Measurements from ENCODE around the gene SMAD5.

The SMAD5 gene

DNA sequence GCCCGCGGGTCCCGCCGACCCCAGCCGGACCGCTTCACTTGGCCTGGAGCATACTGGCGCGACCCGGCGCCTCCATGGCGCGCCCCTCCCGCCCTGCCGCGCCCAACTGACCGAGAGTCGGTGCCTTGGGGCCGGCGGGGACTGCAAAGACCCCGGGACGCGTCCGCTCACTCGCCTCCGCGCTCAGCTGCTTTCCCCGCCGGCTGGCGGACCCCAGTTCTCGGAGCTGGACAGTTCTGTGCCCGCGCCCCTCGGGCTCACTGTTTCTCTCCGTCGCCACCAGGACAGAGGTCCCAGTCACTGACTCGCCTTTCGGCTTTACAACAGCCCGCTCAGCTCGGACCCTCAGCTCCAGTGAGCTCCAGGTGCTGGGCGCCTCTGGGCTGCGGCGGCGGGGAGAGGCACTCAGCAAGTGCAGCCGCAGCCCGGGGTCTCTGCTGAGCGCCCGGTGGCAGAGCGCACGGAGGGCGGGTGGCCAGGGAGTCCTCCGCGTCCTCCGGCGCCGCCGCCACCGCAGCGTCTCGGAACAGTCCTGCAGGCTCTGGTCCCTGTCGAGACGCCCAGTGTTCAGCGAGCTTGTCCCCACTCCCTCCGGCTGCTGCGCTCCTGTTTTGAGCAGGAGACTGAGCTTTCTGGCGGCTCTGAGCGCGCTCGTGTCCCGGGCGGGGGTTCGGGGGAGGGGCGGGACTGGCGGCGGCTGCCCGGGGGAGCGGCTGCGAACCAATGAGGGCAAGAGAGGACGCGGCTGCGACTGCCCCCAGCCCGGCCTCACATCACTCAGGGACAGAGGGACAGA lies 60.1 kb downstream of the SMAD5 start, which contains the start of gene SMIM32:
TSS of gene SMIM32 (minus strand) at position 637 of the 796 bp plus-strand sequence. CDS start 638 bp downstream, outside the sequence.
- DNase-seq (ENCODE audit: low read depth, low spot score): no peak
- H3K4me3 ChIP-seq (ENCODE audit: low read length): no peak within 1 kb of the TSS

DNA sequence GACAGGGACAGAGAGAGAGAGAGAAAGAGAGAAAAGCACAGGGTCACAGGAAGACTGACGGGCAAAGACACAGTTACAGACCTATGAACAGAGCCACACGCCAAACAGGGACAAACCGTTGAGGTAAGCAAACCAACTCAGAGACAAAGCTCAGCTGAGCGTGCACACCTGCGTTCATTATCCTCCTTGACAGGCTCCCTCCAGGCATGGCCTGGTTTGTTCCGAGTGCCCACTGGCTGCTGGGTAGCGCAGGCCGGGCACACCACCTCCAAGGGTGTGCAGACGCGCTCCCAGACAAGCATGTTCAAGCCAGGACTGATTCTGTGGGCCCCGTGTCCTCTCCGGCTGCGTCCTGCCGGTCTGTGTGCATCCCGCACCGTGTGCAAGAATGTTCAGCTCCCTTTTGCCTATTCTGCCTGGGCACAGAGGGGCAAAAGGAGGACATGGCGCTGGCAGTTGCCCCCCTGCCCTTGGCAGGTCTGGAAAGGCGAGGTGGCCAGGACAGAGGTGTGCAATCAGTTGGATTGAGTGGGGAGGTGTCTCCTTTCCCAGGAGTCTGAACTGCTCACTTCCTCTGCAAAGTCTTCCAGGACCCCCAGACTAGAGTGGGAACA lies 60.8 kb downstream of the SMAD5 start:
- DNase-seq (ENCODE audit: low read depth, low spot score): no peak
- no peak overlapping the region for H3K4me3 ChIP-seq (ENCODE audit: low read length)

DNA sequence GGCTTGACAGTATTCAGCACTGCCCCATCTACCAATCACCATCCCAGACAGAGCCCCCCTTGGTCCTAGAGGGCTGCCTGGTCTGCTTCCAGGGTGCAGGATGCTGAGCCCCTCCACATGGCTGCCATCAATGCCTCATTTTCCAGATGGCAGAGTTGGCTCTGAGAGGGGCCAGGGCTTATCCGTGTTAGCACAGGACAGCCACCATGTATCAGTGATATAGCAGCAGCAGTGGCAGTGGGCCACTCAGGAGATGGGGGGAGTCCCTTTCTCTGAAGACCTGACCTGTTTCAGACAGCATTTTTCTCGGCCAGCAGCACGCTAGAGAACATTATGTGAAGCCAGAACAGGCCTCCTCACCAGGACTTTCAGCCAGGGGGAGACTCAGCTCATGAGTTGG lies 61.9 kb downstream of the SMAD5 start:
- no peak for DNase-seq (ENCODE audit: low read depth, low spot score)
- no peak overlapping the region for H3K4me3 ChIP-seq (ENCODE audit: low read length)

DNA sequence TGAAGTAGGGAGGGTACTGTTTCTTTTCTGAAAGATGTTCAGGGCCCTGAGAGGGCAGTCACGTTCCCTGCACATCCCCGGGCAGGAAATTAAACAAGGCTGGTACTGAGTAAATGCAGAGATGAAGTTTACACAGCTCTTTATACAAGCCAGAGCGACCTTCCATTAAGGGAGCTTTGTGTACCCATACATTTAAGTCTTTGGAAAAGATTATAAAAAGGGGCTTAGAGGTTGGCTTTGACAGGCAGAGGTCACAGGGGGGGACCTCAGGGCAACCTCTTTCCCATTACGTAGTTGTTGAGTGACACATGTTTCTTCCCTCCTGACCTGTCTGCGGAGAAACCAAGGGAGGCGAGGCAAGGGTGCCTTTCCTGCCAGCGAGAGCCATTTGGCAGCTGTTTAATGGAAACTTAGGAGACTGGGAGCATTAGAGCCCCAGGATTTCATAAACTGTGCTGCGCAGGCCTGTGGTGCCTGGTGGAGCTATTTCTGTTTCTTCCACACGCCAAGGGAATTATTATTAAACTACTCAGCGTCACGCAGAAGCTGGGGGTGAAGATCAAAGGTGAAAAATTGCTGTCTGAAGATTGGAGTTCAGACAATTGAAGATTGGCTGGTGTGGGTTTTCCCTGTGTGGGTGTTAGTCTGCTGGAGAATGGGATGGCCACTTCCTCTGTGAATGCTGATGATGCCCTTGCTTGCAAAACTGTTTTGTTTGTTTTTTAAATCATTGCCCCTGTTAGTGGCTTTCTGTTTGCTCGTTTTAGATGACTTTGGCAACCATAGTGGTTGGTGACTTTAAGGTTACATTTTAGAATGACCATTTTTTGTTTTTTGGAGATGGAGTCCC lies 63.6 kb downstream of the SMAD5 start:
- H3K4me3 ChIP-seq (ENCODE audit: low read length): no peak overlapping the region
- DNase-seq (ENCODE audit: low read depth, low spot score): no peak

DNA sequence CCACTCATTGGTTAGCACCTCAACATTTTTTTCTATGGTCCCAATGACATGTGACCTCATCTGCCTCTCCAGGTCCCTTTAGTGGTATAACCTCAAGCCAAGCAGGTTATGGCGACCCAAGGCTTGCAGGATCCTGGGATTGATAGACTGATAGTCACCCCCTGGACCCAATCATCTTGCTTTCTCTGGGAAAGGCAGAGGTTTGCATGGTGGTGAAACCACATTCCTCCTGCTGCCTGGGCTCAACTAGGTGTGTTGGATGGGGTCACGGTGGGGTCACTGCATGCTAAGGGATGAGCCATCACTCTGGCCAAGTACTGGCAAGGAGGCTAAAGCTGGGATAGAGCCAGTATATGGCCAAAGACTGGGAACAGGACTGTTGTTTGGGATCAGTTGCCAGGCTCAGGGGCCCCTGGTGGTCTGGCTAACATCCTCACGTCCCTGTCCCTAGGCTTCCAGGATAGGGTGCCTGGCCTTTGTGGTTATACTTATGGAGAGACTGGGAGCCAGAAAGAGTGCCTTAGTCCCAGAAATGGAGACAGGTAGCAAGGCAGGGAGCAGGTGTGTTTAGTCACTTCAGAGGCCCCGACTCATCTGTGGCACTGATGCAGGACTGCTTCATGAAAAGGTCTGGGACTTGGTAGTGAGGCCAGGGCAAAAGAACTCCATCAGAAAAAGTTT lies 65.0 kb downstream of the SMAD5 start:
- no peak for DNase-seq (ENCODE audit: low read depth, low spot score)
- no peak overlapping the region for H3K4me3 ChIP-seq (ENCODE audit: low read length)

DNA sequence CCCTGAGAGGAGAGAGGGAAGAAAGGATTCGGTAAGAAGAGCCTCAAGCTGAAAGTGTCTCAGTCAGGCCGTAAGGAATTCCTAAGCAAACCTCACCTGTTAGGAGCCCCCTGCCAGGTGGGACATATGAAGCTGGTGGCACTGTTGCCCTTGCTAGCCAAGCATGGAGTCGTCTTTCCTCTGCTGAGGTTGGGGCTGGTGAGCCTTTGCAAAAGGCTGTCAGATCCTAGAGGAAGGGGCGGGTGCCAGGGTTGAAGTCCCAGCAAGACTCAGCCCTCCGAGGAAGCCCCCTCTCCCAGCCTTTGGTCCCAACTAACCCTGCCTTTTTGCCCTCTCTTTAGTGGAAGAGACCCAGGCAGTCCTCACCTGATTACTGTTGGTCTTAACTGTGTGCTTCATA lies 65.8 kb downstream of the SMAD5 start:
- H3K4me3 ChIP-seq (ENCODE audit: low read length): no peak overlapping the region
- DNase-seq (ENCODE audit: low read depth, low spot score): no peak

DNA sequence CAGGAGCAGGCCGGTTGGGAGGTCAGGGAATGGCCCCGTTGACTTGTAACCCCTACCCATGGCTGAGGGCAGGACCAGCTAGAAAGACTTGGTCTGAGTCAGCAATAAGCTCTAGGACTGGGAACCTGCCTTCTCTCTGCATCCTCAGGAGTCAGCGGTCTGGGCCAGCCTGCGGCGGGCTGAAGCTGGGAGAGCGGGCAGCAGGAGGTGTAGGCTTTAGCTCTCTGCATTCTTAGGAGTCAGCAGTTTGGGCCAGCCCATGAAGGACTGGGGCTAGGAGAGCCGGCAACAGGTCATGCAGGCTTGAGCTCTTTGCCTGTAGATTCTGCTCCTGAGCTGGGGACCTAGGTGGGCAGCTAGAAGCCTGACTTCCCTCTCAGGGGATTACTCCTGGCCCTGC lies 66.8 kb downstream of the SMAD5 start:
- DNase-seq (ENCODE audit: low read depth, low spot score): no peak
- no peak overlapping the region for H3K4me3 ChIP-seq (ENCODE audit: low read length)

DNA sequence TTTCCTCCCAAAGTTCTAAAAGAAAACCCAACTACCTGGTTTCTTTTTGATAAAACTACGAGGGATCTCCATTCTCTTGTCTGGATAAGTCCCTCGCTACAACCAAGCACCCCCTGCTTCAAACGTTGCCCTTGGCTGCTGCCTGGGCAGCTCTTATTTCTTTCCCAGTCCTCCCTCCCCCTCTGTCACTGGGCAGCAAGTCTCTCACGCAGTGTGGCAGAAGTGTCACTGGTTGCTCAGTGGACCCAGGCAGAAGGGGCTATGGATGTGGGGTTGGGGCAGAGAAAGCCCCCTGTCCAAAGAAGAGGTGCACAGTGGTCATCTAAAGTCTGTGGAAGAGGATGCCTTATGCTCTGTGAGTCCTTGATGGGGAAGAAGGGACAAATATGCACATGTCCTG lies 67.5 kb downstream of the SMAD5 start:
- no peak overlapping the region for H3K4me3 ChIP-seq (ENCODE audit: low read length)
- DNase-seq (ENCODE audit: low read depth, low spot score): no peak

DNA sequence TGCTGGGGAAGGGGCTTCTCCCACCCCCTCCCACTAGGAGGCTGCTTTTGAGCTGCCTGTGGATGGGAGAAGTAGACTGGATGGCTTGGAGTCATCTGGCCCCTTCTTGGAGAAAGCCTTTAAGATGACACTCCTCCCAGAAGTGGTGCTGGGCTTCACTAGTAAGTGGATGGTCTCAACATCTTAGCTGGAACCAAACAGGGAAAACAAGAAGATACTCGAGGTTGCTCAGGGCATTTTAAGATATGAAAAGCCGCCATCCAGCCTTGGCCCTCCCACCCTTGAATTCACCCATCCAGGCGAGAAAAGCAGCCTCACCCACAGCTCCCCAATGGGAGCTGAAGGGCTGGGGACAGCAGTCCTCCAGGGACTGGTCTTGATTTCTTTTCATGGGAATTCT lies 68.1 kb downstream of the SMAD5 start:
- DNase-seq (ENCODE audit: low read depth, low spot score): no peak
- no peak overlapping the region for H3K4me3 ChIP-seq (ENCODE audit: low read length)

DNA sequence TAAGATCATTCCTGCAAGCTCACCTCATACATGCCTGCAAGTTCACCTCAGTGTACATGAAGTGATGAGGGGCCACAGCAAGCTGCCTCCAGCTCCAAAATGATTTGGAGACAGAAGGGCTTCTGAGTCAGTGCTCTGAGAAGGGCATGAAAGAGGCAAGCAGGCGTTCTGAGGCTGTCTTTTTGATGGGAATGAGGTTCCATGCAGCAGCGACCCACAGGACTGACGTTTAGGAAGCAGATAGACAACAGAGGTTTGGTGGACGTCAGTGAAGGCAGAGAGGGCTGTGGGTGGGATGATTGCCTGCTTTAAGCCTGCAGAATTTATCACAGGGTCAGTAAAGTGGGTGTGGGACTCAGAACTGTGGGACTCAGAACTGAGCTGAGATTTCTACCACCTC lies 69.2 kb downstream of the SMAD5 start:
- DNase-seq (ENCODE audit: low read depth, low spot score): no peak
- H3K4me3 ChIP-seq (ENCODE audit: low read length): no peak overlapping the region

DNA sequence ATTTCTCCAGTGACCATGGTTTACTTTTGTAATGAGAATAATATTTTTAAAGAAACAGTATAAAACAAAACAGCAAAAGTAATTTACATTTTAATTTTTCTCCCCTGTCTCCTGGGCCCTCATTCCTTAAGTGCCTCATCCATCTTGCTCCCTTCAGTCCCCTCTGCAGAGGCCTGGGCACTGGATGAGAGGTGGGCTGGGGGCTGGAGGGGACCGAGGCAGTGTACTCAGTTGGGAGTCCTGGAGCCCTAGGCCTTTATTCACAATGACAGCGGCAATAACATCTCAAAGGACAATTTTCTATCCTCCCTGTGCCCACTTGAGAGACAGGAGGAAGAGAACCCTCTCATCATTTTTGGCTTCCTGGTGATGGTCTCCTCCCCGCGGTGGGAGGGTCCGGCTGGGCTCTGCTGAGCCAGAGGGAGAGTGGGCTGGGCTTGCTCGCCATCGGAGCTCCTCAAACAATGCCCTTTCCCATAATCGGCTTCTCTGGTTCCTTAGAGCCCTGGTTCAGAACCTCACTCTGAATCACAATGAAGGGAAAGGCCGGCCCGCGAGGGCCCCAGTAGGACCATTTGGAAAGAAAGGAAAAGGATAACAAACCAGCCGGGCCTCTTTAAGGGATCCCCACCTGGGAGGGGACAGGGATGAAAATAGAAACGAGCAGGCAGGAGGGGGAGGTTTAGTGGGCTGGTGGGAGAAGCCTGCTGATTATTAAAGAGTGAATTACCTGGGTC lies 70.0 kb downstream of the SMAD5 start:
- H3K4me3 ChIP-seq (ENCODE audit: low read length): no peak overlapping the region
- DNase-seq (ENCODE audit: low read depth, low spot score): no peak

DNA sequence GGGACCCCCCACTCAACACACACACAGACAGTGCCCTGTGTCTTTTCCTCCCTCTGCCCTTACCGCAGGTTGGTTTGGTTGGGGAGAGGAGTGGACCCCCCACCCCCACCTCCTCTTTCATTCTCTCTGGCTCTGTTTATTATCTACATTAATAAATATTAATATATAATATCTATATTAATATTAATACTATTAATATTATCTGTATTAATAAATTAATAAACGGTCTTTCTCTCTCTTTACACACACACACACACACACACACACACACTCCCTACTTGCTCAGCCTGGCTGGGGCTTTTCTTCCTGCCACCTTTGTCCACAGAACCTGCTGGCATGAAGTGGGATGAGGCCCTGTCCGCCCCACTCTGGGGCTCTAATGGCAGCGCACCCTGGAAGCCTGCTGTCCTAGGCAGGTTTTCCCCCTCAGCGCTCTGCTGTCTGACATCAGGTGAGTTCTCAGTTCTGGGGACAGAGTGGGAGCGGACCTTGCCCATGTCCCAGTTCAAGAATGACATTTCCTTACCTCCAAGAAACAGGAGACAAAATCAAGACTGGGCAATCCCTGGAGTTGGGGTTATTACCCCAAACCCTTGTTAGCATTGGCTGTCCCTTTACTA lies 70.8 kb downstream of the SMAD5 start:
- DNase-seq (ENCODE audit: low read depth, low spot score): no peak
- H3K4me3 ChIP-seq (ENCODE audit: low read length): no peak overlapping the region

DNA sequence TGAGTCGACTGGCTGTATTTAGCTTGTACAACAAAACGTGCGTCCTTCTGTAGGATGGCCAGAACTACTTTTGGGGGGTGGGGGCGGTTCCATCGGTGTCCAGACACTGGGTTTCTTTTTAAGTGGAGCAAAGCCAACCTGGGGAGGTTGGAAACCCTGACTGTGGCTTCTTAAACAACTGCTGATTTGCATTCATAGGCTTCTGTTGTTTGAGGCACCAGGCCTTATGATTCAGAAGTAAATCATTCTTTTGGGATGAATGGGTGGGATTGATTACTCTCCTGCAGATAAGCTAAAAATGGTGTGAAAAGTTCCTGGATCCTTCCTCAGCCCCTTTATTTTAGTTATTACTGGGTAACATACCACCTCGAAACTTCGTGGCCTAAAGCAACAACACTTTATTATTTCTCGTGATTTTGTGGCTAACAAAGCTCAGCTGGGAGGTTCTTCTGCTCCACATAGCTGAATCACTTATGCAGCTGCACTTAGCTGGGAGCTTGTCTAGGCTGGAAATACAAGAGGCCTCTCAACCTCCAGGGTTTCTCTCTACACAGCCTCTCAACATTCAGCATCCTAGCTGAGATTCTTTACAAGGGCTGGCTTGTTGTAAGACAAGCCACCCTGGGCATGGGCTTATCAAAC lies 72.5 kb downstream of the SMAD5 start:
- H3K4me3 ChIP-seq (ENCODE audit: low read length): no peak overlapping the region
- no peak for DNase-seq (ENCODE audit: low read depth, low spot score)

DNA sequence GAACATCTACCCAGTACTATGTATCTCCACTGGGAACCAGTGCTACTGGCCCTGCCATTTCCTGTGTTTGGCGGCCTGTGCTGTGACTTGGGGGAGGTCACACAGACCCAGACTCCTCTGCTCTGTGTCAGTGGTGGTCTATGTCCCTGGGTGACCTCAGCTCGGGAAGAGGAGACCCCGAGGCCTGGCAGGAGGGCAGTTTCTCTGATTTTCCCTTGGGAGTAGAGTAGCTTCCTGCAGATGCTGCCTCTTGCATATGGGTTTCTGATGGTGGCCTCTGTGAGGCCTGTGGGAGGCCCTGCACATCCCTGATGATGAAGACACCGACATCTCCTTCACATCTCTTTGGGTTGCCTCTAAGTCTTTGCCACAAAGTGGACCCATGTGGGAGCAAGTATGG lies 73.3 kb downstream of the SMAD5 start:
- DNase-seq (ENCODE audit: low read depth, low spot score): no peak
- H3K4me3 ChIP-seq (ENCODE audit: low read length): no peak overlapping the region

DNA sequence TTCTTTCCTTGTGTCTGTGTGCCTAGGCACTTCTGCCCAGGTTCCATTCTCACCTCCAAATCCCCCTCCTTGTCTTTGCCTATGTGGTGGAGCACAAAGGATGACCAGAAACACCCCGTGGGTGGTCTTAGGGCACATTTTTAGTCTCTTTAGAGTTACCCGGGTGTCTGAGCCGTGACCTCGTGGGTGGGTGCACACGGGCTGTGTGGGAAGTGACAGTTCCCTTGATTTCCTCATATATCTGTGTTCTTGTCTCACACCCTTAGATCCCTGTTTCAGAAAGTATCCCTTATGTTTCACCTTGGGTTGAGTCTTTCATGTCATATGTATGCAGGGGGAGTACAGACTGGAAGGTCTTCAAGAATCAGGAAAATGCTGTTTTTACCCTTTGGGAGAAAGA lies 73.7 kb downstream of the SMAD5 start:
- no peak overlapping the region for H3K4me3 ChIP-seq (ENCODE audit: low read length)
- no peak for DNase-seq (ENCODE audit: low read depth, low spot score)

DNA sequence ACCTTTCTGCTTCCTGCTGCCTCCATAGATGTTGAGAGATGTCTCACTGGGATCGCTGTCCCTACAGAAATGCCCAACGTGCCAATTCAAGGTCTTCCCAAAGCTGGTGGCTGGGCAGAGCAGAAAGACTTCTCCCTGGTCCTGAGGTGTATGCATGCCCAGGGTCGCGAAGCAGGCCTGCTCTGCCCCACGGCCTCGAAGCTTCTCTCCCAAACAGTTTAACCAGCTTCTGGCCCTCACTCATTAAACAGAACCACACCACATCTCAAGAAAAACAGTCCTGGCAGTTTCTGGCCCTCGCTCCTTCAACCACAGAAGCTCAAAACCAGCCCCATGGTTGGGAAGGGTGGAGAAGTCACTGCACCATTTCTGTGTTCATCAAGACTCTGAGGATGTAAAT lies 75.0 kb downstream of the SMAD5 start:
- no peak for DNase-seq (ENCODE audit: low read depth, low spot score)
- H3K4me3 ChIP-seq (ENCODE audit: low read length): no peak overlapping the region

DNA sequence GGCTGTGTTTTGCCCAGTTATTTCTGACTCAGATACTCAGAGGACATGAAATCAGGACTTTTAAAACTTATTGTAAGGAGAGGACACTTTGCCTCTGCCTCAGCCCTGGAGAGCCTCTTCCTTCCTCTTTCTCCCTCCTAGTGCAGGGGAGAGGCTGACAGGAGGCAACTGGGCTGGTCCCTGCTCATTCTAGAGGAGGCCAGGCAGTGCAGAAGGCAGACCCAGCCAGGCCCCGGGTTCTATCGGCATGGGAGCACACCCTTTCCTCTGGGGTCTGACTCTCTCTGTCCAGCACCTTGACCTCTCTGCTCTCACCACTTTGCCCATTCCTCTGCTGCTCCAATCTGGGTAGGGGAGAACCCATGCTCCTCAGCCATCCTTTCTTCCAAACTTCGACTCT lies 76.3 kb downstream of the SMAD5 start:
- no peak for DNase-seq (ENCODE audit: low read depth, low spot score)
- no peak overlapping the region for H3K4me3 ChIP-seq (ENCODE audit: low read length)

DNA sequence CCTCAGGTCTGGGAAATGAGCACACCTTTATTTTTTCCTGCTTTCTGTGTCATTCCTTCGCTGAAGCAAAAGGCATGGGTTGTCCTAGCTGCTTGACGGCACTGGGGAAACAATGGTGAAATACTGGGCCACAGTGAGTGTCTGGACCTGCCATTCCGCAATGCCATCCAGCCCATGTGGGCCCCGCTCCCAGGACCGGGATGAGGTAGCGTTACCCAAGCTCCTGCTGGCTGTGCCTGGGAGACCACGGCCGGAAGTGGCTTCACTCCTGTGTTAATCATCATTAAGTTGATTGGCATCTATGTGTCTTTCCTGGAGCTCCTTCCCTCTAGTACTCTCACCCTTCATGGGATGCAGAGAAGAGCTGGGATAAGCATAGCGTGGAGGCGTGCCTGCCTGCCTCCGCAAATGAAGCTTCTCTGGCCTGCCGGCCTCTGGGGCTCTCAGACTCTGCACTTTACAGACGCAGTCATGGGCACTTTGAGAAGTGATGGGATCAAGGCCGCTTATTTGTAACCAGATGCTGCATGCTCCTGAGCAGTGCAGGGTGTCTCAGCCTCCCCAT lies 76.8 kb downstream of the SMAD5 start:
- no peak for DNase-seq (ENCODE audit: low read depth, low spot score)
- no peak overlapping the region for H3K4me3 ChIP-seq (ENCODE audit: low read length)
